Mesenteric fat pad (tissue), 1 donor: ENCODE results near the gene RCBTB1. TPM values are rescaled to one million over a fixed set of nuclear protein-coding genes. Genes with fewer than 3 reads are reported as not detected.
"Not testable (repeated sequence)": the region's sequence is repeated elsewhere in the genome, so short reads cannot be mapped to it uniquely, and the experiment has no call there.

Experiments used
- DNase-seq: peaks from one replicate; pipeline ENCODE4 v3.0.0-alpha.2; 2020; ENCODE audit warnings: low spot score
- total RNA-seq: library from RNA; stranded (reverse); fragmentation: NEBNext Ultra II Directional; extraction: Animal tissue kit (Norgen Biotek cat#: 25700); gene quantifications from one replicate; pipeline ENCODE4 v1.2.1, GENCODE V29; 2021
- donor health status: DM: yes; HTN: yes; CAD: no.

RCBTB1 gene
- total RNA-seq, 1 donor from 2014 or later: 15.6 TPM

GRCh38 chr13:49524740-49525501 is 60.4 kb downstream of the RCBTB1 start:
- DNase-seq: no peak

- no peak for DNase-seq
Measured at GRCh38 chr13:49521224-49521623, 64.1 kb downstream of the RCBTB1 start.

- DNase-seq: no peak
Measured at GRCh38 chr13:49517461-49517860, 67.9 kb downstream of the RCBTB1 start.

GRCh38 chr13:49516467-49516866 is 68.9 kb downstream of the RCBTB1 start:
- DNase-seq: no peak

GRCh38 chr13:49512578-49512977 is 72.8 kb downstream of the RCBTB1 start:
- no peak for DNase-seq

- DNase-seq: no peak
Measured at GRCh38 chr13:49503951-49504350, 81.4 kb downstream of the RCBTB1 start.

GRCh38 chr13:49502954-49503353 is 82.4 kb downstream of the RCBTB1 start:
- DNase-seq: no peak

- no peak for DNase-seq
Measured at GRCh38 chr13:49499889-49500660, 85.3 kb downstream of the RCBTB1 start.

- no peak for DNase-seq
Measured at GRCh38 chr13:49498206-49498605, 87.2 kb downstream of the RCBTB1 start.

- no peak for DNase-seq
Measured at GRCh38 chr13:49497272-49497671, 88.1 kb downstream of the RCBTB1 start.

GRCh38 chr13:49496837-49497236 is 88.5 kb downstream of the RCBTB1 start:
- not testable (repeated sequence) for DNase-seq

GRCh38 chr13:49495783-49496762 is 89.3 kb downstream of the RCBTB1 start, which contains the start of gene PHF11:
Gene PHF11 (plus strand): TSS chr13:49495953. CDS start chr13:49496002, 49 bp downstream.
- peak; percentile 94 for DNase-seq

GRCh38 chr13:49494645-49495044 is 90.7 kb downstream of the RCBTB1 start:
- no peak for DNase-seq

GRCh38 chr13:49488563-49488962 is 96.8 kb downstream of the RCBTB1 start:
- no peak for DNase-seq

Other genes starting within 250 kb of the RCBTB1 start
- 9.3 TPM for gene CAB39L, start 141.5 kb downstream of the RCBTB1 start, total RNA-seq
- 8.1 TPM for gene SETDB2, start 141.3 kb downstream of the RCBTB1 start, total RNA-seq
- 52.4 TPM for gene PHF11, start 89.6 kb downstream of the RCBTB1 start, total RNA-seq
- gene ARL11, start 42.9 kb upstream of the RCBTB1 start, total RNA-seq: 2.6 TPM
- 25.3 TPM for gene EBPL, start 105.9 kb upstream of the RCBTB1 start, total RNA-seq
- gene KPNA3, start 207.1 kb upstream of the RCBTB1 start, total RNA-seq: 36.5 TPM